Measurements from ENCODE around the gene MICALL2.

DNA sequence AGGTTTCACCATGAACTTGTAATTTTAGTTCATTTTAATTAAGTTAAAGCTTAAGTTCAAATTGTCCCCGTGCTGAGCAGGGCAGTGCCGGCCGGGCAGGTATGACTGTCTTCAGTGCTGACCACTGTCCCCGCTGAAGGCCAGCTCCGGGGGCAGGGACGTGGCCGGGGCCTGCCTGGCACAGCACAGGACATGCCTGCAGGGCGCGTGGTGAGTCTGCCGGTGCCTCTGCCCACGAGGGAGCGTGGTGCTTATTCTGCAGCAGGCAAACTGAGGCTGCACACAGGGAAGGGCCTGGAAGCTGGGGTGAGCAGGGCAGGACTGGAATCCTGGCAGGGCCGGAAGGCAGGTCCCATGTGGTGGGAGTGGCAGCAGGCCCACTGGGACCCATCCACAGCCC lies 9.8 kb downstream of the MICALL2 start:
- TF ChIP-seq, protein P1, sequence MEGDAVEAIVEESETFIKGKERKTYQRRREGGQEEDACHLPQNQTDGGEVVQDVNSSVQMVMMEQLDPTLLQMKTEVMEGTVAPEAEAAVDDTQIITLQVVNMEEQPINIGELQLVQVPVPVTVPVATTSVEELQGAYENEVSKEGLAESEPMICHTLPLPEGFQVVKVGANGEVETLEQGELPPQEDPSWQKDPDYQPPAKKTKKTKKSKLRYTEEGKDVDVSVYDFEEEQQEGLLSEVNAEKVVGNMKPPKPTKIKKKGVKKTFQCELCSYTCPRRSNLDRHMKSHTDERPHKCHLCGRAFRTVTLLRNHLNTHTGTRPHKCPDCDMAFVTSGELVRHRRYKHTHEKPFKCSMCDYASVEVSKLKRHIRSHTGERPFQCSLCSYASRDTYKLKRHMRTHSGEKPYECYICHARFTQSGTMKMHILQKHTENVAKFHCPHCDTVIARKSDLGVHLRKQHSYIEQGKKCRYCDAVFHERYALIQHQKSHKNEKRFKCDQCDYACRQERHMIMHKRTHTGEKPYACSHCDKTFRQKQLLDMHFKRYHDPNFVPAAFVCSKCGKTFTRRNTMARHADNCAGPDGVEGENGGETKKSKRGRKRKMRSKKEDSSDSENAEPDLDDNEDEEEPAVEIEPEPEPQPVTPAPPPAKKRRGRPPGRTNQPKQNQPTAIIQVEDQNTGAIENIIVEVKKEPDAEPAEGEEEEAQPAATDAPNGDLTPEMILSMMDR (conservative IDR thresholded peaks at IDR 0.05; ENCODE audit: low read length), result no peak
- no peak for TF ChIP-seq EZH2phosphoT487 (IDR thresholded peaks at IDR 0.05; ENCODE audit: borderline replicate concordance)
